Activated T-cell treated with anti-CD3 and anti-CD28 coated beads for 1 hour (primary cell): ENCODE results near the gene SPTLC3.

ENCODE experiments used
- DNase-seq: peaks from one replicate; pipeline ENCODE4 v3.0.0-alpha.2; 2020; ENCODE audit warnings: low read depth

The SPTLC3 gene

GRCh38 chr20:13200767-13201500 lies 192.2 kb downstream of the SPTLC3 start:
- DNase-seq, result no peak

DNA sequence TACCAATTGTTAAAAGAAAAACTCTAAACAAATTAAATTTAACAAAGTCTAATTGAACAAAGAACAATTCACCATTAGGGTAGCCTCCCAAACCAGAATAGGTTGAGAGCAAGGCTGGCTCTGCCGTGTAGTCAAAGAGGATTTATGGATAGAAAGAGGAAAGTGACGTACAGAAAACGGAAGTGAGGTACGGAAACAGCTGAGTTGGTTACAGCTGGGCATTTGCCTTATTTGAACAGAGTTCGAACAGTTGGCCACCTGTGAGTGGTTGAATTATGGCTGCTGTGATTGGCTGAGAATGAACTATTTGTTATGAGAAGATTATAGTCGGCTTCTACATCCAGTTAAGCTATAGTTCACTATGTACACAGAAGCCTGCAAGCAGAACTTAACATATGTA lies 193.8 kb downstream of the SPTLC3 start:
- no peak for DNase-seq

DNA sequence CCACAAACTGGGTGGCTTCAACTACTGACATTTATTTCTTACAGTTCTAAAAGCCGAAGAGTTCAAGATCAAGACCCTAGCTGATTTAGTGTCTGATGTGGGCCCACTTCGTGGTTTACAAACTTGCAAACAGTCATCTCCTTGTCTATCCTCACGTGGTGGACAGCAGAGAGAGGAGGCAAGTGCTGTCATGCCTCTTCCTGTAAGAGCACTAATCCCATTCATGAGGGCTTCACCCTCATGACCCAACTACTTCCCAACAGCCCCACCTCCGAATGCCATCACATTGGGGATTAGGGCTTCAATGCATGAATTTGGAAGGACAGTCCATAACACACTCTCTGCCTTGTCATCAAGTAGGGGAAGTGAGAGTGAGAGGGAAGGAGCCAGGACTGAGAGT lies 196.7 kb downstream of the SPTLC3 start:
- no peak for DNase-seq

GRCh38 chr20:13205848-13206434 lies 197.2 kb downstream of the SPTLC3 start:
- no peak for DNase-seq

DNA sequence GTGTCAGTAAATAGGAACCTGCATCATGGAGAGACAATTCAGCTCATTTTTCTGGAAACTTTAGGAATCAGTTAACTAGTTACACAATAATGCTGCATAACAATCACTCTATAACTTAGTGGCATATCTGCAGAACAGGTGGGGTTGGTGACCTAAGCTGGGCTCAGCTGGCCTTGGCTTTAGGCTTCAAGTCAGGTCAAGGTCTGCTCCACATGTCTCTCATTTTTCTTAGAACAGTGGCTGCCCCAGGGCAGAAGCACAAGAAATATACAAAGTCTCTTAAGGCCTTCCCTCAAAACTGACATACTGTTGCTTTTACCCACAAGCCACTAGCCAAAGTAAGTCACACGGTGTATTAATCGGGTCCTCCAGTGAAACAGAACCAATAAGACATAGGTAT lies 198.2 kb downstream of the SPTLC3 start:
- DNase-seq, result no peak

- DNase-seq, result no peak
Observed at GRCh38 chr20:13211956-13212618, 203.3 kb downstream of the SPTLC3 start.

DNA sequence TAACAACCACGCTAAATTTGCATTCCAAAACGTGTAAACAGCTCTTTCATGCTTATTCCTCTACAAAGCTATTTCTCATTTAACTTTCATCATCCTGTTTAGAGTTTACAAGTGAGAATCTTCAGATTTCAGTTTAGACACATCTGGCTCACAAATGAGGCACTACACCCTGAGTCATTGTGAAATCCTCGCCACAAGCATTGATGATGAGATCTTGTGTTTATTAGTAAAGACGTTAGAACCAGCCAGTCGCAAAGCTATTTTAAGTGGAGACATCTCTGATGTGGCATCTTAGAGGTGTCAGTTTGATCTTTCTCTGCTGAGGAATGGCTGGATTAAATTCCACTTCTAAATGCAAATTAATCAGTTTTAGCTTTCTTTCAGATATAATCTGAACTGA lies 204.0 kb downstream of the SPTLC3 start:
- no peak for DNase-seq

GRCh38 chr20:13213335-13213734 lies 204.6 kb downstream of the SPTLC3 start:
- no peak for DNase-seq

GRCh38 chr20:13216533-13216932 lies 207.8 kb downstream of the SPTLC3 start:
- DNase-seq, result no peak
